HG03039 (cell line): ENCODE data around the gene TSR3.

Source experiments
- ATAC-seq: cut with Tn5 transposase; IDR thresholded peaks from one replicate; pipeline ENCODE4 v1.9.1; 2021; ENCODE audit warnings: mild to moderate bottlenecking, moderate library complexity; ENCODE audit not compliant: unreplicated experiment

Gene TSR3

GRCh38 chr16:1351582-1352362 lies at the start of gene TSR3, which contains the start of gene GNPTG:
TSR3 (minus strand) TSS chr16:1351878; CDS start chr16:1351804, 74 bp downstream.
GNPTG (plus strand) TSS chr16:1351931; CDS start chr16:1351966, 35 bp downstream.
- peak; percentile 54 for ATAC-seq

DNA sequence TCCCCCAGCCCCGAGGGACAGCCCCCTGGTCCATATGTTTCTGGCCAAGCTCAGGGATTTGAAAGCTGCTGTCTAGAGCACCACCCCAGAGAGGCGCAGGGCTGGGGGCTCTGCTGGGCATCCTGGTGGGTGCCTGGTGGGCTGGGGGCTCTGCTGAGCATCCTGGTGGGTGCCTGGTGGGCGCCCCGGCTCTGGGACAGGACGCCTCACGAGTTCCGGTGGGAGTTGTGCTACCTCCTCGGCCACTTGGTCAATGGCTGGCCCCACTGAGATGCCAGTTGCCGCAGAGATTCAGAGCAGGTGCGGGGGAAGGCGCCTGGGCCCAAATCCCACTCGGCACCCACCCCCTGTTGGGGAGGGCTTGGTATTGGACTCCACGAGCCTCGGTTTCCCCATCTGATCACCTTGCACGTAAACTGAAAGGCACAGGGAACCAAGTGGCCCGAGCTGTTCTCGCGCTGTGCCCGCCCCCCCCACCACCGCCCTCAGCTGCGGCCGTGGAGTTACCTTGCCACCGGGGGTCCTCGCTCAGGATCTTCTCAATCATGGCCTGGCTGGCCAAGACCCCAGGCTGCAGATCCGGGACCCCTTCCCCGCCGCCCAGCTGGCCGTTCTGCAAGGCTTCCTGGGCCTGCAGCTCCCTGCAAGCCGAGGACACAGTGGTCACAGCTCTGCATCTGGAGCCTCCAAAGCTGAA lies 49.5 kb upstream of the TSR3 start:
- no peak for ATAC-seq

GRCh38 chr16:1398826-1399581 lies 47.3 kb upstream of the TSR3 start:
- ATAC-seq = no peak

GRCh38 chr16:1398351-1398750 lies 46.7 kb upstream of the TSR3 start:
- no peak for ATAC-seq

GRCh38 chr16:1397779-1398178 lies 46.1 kb upstream of the TSR3 start:
- ATAC-seq = no peak

GRCh38 chr16:1395444-1396031 lies 43.9 kb upstream of the TSR3 start:
- ATAC-seq = no peak

GRCh38 chr16:1394367-1394951 lies 42.8 kb upstream of the TSR3 start:
- no peak for ATAC-seq

GRCh38 chr16:1393613-1394176 lies 42.0 kb upstream of the TSR3 start:
- ATAC-seq = no peak

DNA sequence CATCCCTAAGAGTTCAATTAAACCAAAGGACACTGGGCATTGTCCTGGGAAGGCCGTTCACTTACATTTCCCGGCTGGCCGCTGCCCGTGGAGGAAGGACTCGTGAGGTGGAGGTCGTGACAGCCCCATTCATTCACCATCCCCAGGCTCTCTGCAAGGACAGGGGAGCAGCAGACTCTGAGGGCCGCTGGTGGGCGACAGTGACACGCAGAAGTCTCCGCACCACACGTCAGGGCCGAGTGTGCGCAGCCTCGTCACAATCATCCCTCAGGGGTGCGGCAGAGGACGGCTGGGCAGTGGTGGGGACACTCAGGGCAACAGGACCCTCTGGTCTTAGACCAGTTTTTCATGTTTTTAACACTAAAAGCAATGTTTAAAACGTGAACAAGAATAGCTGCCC lies 41.1 kb upstream of the TSR3 start:
- ATAC-seq = no peak

DNA sequence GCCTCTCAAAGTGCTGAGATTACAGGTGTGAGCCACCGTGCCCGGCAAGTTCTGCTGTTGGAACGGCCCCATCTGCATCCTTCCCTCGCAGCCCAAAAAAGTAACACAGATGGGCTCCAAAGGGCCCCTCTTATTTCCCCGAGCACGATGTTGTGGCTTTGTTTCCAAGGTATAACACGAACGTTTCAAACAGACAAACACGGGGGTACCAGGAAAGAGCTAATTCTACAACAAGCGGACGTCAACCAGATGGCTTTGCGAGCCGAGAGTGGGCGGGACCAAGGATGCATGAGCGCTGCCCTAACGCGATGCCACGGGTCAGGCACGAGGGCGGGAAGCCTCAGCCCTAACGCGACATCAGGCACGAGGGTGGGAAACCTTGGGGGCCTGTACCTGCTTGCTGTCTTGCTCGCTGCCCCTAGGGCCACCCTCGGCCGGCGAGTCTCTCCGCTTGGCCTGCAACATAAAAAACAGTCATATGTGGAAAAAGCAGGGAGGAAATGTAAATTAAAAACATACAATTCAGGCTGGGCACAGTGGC lies 38.6 kb upstream of the TSR3 start:
- no peak for ATAC-seq

DNA sequence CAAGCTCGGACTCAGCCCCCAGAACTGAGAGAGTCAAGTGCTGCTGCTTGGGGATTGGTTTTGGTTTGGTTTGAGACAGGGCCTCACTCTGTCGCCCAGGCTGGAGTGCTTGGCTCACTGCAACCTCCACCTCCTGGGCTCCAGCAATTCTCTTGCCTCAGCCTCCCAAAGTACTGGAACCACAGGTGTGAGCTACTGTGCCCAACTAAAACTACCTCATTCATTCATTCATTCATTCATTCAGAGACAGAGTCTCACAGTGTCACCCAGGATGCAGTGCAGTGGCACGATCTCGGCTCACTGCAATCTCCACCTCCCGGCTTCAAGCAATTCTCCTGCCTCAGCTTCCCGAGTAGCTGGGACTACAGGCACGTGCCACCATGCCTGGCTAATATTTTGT lies 38.1 kb upstream of the TSR3 start:
- no peak for ATAC-seq

- ATAC-seq = no peak
Observed at GRCh38 chr16:1387331-1387730, 35.7 kb upstream of the TSR3 start.

DNA sequence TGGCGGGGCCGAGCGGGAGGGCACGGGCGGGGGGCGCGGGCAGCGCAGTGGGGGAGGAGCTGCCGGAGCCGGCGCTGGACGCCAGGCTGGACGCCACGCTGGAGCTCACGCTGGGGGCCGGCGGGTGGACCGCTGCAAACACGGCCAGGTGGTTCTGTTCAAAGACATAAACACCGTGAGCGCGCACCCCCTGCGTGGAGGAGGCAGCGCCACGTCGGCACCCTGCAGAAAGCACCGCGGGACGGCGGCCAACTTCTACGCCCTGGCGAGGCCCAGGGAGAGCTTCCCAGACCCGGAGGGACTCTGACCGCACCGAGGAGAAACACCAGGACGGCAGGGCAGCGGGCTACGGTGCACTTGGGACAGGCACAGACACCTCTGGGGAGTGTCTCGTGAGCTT lies 33.6 kb upstream of the TSR3 start:
- ATAC-seq = no peak

- no peak for ATAC-seq
Observed at GRCh38 chr16:1383556-1383955, 31.9 kb upstream of the TSR3 start.

DNA sequence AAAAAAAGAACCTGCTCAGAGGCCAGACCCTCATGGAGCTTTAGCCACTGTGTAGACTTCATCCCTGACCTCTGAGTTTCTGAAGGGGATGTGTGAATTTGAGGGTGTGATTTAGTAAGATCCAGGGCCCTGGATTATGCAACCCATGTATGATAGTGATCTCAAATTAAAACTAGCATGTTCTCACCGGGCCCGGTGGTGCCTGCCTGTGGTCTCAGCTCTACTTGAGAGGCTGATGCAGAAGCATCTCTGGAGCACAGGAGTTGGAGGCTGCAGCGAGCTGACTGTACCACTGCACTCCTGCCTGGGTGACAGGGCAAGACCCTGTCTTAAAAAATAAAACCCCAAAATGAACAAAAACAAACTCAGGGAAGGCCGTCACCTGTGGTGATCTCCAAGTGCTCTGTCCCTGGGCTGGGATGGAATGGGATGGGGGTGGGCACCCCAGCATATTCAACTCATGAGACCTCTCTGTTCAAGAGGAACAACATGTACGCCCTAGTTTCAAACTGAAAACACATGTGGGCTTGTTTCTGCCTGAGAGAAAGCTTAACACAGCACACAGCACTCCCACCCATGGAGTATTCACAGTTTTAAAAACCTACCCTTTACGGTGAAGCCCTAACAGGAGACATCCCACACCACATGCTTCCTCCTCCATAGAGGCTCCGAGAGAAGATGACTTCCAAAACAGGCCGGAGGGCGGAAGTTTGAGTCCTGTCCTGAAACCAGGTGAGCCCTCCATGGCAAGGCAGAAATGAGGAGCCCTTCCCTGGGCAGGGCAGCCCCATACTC lies 30.1 kb upstream of the TSR3 start:
- no peak for ATAC-seq

GRCh38 chr16:1380195-1380594 lies 28.5 kb upstream of the TSR3 start:
- no peak for ATAC-seq

GRCh38 chr16:1379304-1380076 lies 27.8 kb upstream of the TSR3 start:
- no peak for ATAC-seq

GRCh38 chr16:1378804-1379303 lies 27.2 kb upstream of the TSR3 start:
- no peak for ATAC-seq
